Fibroblast of pulmonary artery (primary cell): ENCODE measurements around the gene RELCH.

Experiments
- DNase-seq: peaks from one replicate; pipeline ENCODE4 v3.0.0-alpha.2; 2010; ENCODE audit warnings: low read depth
- H3K4me3 ChIP-seq: replicated peaks from 2 replicates; pipeline ENCODE4 v1.5.1; 2011; ENCODE audit warnings: low read depth, mild to moderate bottlenecking, control low read depth, low read length, moderate library complexity
- TF ChIP-seq, protein P1 (sequence below): IDR thresholded peaks from 2 replicates; pipeline ENCODE4 v1.5.1; 2011; ENCODE audit warnings: mild to moderate bottlenecking, control low read depth, low read length, inconsistent platforms; ENCODE audit errors: missing control alignments

RELCH gene

DNA sequence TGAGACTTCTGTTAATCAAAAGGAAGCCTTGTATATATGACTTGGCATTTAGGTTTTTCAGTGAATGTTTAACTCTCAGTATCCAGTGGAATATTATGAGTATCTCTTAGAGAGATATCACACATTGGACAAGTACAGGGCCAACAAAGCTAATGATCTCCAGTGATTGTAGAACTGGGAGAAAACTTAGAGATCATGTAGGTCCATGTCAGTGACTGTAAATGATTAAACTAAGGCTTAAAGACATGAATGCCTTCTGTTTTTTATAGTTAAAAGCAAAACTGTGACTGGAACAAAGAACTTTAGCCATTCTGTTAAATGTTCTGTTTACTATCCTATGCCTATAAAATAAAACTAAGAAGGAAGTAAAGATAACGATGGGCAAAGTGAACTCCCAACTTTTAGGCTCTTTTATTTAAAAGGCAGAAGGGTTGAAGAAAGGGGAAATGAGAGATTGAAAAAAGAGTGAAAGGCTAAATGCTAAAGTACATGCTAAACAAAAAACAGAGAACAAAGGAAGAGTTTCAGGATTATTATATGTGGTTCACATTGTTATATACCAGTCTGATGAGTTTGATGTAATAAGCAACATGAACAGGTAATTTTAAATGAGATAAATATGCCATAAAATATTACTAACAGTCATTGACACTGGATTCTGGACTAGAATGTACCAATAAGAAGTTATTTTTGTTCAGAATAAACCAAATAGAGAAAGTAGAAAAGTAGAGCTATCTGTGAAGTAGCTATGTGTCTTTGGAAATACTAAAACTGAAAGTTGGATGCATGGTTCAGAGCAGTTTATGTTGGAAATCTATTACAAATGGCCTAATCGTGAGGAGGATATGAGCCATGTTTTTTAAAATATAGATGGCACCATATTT lies 101.0 kb downstream of the RELCH start:
- DNase-seq: no peak
- TF ChIP-seq, protein P1, sequence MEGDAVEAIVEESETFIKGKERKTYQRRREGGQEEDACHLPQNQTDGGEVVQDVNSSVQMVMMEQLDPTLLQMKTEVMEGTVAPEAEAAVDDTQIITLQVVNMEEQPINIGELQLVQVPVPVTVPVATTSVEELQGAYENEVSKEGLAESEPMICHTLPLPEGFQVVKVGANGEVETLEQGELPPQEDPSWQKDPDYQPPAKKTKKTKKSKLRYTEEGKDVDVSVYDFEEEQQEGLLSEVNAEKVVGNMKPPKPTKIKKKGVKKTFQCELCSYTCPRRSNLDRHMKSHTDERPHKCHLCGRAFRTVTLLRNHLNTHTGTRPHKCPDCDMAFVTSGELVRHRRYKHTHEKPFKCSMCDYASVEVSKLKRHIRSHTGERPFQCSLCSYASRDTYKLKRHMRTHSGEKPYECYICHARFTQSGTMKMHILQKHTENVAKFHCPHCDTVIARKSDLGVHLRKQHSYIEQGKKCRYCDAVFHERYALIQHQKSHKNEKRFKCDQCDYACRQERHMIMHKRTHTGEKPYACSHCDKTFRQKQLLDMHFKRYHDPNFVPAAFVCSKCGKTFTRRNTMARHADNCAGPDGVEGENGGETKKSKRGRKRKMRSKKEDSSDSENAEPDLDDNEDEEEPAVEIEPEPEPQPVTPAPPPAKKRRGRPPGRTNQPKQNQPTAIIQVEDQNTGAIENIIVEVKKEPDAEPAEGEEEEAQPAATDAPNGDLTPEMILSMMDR: no peak
- H3K4me3 ChIP-seq: no peak overlapping the region

DNA sequence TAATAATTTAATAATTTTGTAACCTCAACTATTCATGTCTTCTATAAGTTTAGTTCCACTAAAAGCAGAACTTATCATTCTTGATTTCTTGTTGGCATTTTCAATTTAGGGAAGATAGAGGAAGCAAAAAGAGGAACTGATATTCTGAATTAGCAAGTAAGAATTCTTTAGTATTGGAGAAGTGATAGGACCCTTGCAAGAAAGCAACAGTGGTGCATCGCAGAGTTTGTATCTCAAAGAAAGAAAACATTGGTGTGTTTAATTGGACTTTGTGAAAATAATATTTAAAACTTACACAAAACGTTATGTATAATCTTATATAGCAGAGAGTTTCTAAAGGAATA lies 101.6 kb downstream of the RELCH start:
- TF ChIP-seq, protein P1: no peak
- no peak for DNase-seq
- no peak overlapping the region for H3K4me3 ChIP-seq

DNA sequence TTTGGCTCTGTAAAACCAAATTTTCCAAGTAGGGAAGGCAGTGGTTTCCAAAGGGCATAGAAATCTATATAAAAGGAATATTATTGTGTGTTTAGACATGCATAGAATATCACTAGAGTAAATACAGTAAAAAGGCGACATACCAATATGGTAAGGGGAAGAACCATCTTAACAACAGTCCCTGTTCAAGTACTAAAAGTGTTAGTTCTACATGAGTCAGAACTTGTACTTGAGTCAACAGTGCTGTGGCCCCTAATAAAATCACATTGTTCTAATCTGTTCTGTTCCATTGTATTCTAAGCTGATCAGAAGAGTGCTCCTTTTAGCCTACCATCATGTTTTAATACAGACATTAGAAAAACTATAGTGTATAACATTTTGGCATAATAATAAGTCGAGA lies 102.0 kb downstream of the RELCH start:
- no peak for DNase-seq
- TF ChIP-seq, protein P1: no peak
- no peak overlapping the region for H3K4me3 ChIP-seq

DNA sequence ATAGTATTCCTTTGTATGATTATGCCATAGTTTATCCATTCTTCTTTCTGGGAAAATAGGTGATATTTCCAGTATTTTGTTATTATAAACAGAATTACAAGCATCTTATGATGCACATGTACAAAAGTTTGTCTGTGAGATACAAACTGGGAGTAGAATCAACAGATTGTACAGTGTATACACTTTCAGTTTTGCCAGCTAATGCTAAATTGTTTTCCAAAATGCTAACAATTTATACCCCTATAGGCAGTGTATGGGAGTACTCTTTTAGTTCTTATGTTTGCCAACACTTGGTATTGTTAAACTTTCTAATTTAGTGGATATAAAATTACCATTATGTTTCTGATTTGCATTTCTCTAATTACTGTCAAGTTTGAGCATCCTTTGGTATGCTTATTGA lies 107.0 kb downstream of the RELCH start:
- TF ChIP-seq, protein P1: no peak
- no peak for DNase-seq
- H3K4me3 ChIP-seq: no peak overlapping the region

DNA sequence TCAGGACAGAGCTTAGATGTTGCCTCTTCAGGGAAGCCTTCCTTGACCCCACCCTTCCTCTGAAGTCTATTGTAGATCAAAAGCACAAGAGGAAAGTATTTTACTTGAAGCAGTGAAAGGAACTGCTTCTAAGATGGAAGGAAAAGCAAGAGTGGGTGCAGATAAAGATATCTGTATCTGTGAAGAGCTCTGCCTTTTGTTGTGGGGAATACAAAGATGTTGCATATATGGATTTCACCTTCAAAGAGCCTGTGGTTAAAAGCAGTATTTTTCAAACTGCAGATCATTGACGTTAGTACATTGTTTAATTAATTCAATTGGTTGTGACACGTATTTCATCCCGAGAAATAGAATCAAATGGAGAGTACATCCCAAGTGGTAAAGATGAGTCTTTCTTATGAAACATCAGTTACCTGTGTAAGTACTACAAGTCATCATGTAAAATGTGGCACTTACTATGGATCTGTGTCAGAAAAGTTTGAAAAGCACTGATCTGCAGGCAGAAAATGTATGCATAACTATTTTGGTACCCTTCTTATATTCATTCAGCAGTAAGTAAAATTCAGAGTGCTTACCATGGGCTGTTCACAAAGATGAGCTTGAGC lies 113.4 kb downstream of the RELCH start:
- H3K4me3 ChIP-seq: no peak overlapping the region
- no peak for DNase-seq
- TF ChIP-seq, protein P1: no peak

DNA sequence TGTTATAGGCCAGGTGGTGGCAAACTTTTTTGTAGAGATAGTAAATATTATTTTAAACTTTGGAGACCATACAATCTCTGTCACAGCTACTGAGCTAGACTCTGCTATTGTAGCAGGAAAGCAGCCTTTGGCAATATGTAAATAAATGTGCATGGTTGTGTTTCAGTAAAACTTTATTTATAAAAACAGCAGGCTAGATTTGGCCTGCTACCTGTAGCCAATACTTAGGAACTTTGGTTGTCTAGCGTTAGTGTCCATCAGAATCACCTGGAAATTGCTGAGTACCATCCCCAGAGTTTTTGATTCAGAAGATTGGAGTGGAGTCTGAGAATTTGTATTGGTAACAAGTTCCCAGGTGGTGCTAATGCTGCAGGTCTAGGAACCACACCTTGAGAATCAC lies 114.3 kb downstream of the RELCH start:
- H3K4me3 ChIP-seq: no peak overlapping the region
- no peak for DNase-seq
- TF ChIP-seq, protein P1: no peak
